GM23248 (cell line): ENCODE data around the gene RBP7. TPM values are rescaled to one million over a fixed set of nuclear protein-coding genes. Genes with fewer than 3 reads are reported as not detected.
"Not testable (repeated sequence)": the region's sequence is repeated elsewhere in the genome, so short reads cannot be mapped to it uniquely, and the experiment has no call there.

Experiments used
- DNase-seq: peaks from one replicate; pipeline ENCODE4 v3.0.0-alpha.2; 2015
- H2AFZ ChIP-seq: fragments of 200-600 bp; sonication (generic); 2 replicates; pipeline ENCODE4 v1.6.1; 2016; ENCODE audit warnings: antibody characterized with exemption
- H3F3A ChIP-seq: fragments of 200-600 bp; sonication (generic); 2 replicates; pipeline ENCODE4 v1.6.1; 2016; ENCODE audit warnings: mild to moderate bottlenecking, antibody characterized with exemption, mixed run types; ENCODE audit not compliant: insufficient read depth
- H3K27ac ChIP-seq: fragments of 200-600 bp; sonication (generic); 2 replicates; pipeline ENCODE4 v1.5.1; 2016; ENCODE audit warnings: mild to moderate bottlenecking
- H3K27me3 ChIP-seq: fragments of 200-600 bp; sonication (generic); replicated peaks from 2 replicates; pipeline ENCODE4 v1.6.1; 2016; ENCODE audit warnings: mild to moderate bottlenecking; ENCODE audit not compliant: insufficient read depth
- H3K36me3 ChIP-seq: fragments of 200-600 bp; sonication (generic); 2 replicates; pipeline ENCODE4 v1.6.1; 2016; ENCODE audit warnings: low read depth, mild to moderate bottlenecking
- H3K4me1 ChIP-seq: fragments of 200-600 bp; sonication (generic); 2 replicates; pipeline ENCODE4 v1.6.1; 2016; ENCODE audit warnings: mild to moderate bottlenecking; ENCODE audit not compliant: insufficient read depth
- H3K4me2 ChIP-seq: fragments of 200-600 bp; sonication (generic); one replicate; pipeline ENCODE4 v1.6.1; 2016; ENCODE audit warnings: mild to moderate bottlenecking; ENCODE audit not compliant: unreplicated experiment
- H3K4me3 ChIP-seq: fragments of 200-600 bp; sonication (generic); 2 replicates; pipeline ENCODE4 v1.5.1; 2016; ENCODE audit warnings: mild to moderate bottlenecking
- H3K79me2 ChIP-seq: fragments of 200-600 bp; sonication (generic); 2 replicates; pipeline ENCODE4 v1.6.1; 2016; ENCODE audit warnings: mild to moderate bottlenecking; ENCODE audit not compliant: insufficient read depth
- H3K9ac ChIP-seq: fragments of 200-600 bp; sonication (generic); 2 replicates; pipeline ENCODE4 v1.6.1; 2016; ENCODE audit warnings: mild to moderate bottlenecking
- H3K9me2 ChIP-seq: fragments of 200-600 bp; sonication (generic); 2 replicates; pipeline ENCODE4 v1.6.1; 2016; ENCODE audit warnings: mixed run types, mild to moderate bottlenecking, moderate library complexity; ENCODE audit not compliant: insufficient read depth
- H3K9me3 ChIP-seq: fragments of 200-600 bp; sonication (generic); one replicate; pipeline ENCODE4 v1.6.1; 2017; ENCODE audit warnings: low read depth
- H4K20me1 ChIP-seq: fragments of 200-600 bp; sonication (generic); 2 replicates; pipeline ENCODE4 v1.6.0; 2016; ENCODE audit not compliant: insufficient read depth
- EZH2 ChIP-seq: fragments of 200-600 bp; sonication (generic); IDR thresholded peaks from 2 replicates; pipeline ENCODE4 v1.6.1; 2018; ENCODE audit warnings: antibody characterized with exemption, mild to moderate bottlenecking; ENCODE audit not compliant: insufficient read depth, poor library complexity, severe bottlenecking
- EZH2phosphoT487 ChIP-seq: fragments of 200-600 bp; sonication (generic); IDR thresholded peaks from 2 replicates; pipeline ENCODE4 v1.6.1; 2018; ENCODE audit warnings: antibody characterized with exemption, moderate library complexity, mild to moderate bottlenecking, low read depth; ENCODE audit not compliant: insufficient read depth
- WGBS, 2 experiments: methylation state at CpG; one replicate each; pipeline ENCODE4 v1.1.6; 2015 to 2017; ENCODE audit warnings: low lambda C conversion rate in 2 of 2, low coverage in 1 of 2; ENCODE audit errors: missing lambda C conversion rate in 2 of 2; 5-methylcytosine and 5-hydroxymethylcytosine counted together
- in situ Hi-C: fragments of 300-500 bp; cut with MboI; formaldehyde crosslinking; loops from 2 replicates; pipeline ENCODE4 v1.15.0; 2020
- polyA plus RNA-seq: library from polyadenylated mRNA; unstranded; fragments of >200 nt; fragmentation: Nextera tagmentation; extraction: Ambion mirVana; gene quantifications from 2 replicates; pipeline ENCODE4 v1.2.1, GENCODE V29; 2016
- total RNA-seq: library from RNA; depleted of rRNA; stranded (reverse); fragments of >200 nt; shearing (Covaris generic); gene quantifications from 2 replicates; pipeline ENCODE4 v1.2.3, GENCODE V29; 2014

Gene RBP7
- total and polyA plus RNA-seq, 2 experiments from 2014 or later, result not detected

- no peaks in the 10 kb centered on the region for H3K36me3 ChIP-seq
- WGBS, 2 experiments, result 72 to 74% methylated on average over 2 of the region's 2 CpGs
- in situ Hi-C loops, result no loop called here
Observed at GRCh38 chr1:10025354-10025753, 28.3 kb downstream of the RBP7 start.

GRCh38 chr1:10027027-10027426 is 30.0 kb downstream of the RBP7 start:
- H3K27me3 ChIP-seq, result no peaks in the 10 kb centered on the region
- no peak overlapping the region for H3K27ac ChIP-seq
- H3K9me2 ChIP-seq, result no peaks in the 10 kb centered on the region
- no peak overlapping the region for H3K4me3 ChIP-seq
- peaks cover 2% of the 10 kb centered on the region; the same call in 1 of the 2 replicates for H3K4me1 ChIP-seq
- no peak overlapping the region for H2AFZ ChIP-seq
- in situ Hi-C loops, result no loop called here
- H4K20me1 ChIP-seq, result no peaks in the 10 kb centered on the region
- H3K9me3 ChIP-seq, result no peaks in the 10 kb centered on the region
- H3F3A ChIP-seq, result peaks cover 8% of the 10 kb centered on the region
- H3K9ac ChIP-seq, result no peak overlapping the region
- H3K4me2 ChIP-seq, result no peak overlapping the region
- TF ChIP-seq EZH2phosphoT487 (no peak), EZH2 (no peak)
- DNase-seq, result no peak
- no peaks in the 10 kb centered on the region for H3K79me2 ChIP-seq
- no peaks in the 10 kb centered on the region for H3K36me3 ChIP-seq

More at GRCh38 chr1:10025354-10025753, 28.3 kb downstream of the RBP7 start:
- DNase-seq, result no peak
- Histone ChIP-seq H3K4me3 (no peak overlapping the region), H3K4me1 (peaks cover 3% of the 10 kb centered on the region; the same call in 1 of the 2 replicates), H3K79me2 (no peaks in the 10 kb centered on the region), H3K9me3 (no peaks in the 10 kb centered on the region), H3K27ac (no peak overlapping the region), H3K9ac (no peak overlapping the region), H3F3A (peaks cover under 1% of the 10 kb centered on the region; the same call in 1 of the 2 replicates), H4K20me1 (no peaks in the 10 kb centered on the region), H3K4me2 (no peak overlapping the region), H3K27me3 (no peaks in the 10 kb centered on the region), H3K9me2 (no peaks in the 10 kb centered on the region), H2AFZ (no peak overlapping the region)
- TF ChIP-seq EZH2 (no peak), EZH2phosphoT487 (no peak)

GRCh38 chr1:10028956-10029500 is 32.0 kb downstream of the RBP7 start:
- H3K4me3 ChIP-seq, DNase-seq, H3K36me3 ChIP-seq, H4K20me1 ChIP-seq, H3K27me3 ChIP-seq, H2AFZ ChIP-seq, H3K27ac ChIP-seq, H3K9me2 ChIP-seq, H3K9me3 ChIP-seq, H3K9ac ChIP-seq, H3K4me1 ChIP-seq, in situ Hi-C loops, H3K4me2 ChIP-seq: not testable (repeated sequence)
- peaks cover 18% of the 10 kb centered on the region for H3F3A ChIP-seq
- 90 to 95% methylated on average over 12 to 24 of the region's 24 CpGs for WGBS, 2 experiments
- H3K79me2 ChIP-seq, result peaks cover 12% of the 10 kb centered on the region

GRCh38 chr1:10031461-10031860 is 34.4 kb downstream of the RBP7 start:
- H3K9me2 ChIP-seq, result no peaks in the 10 kb centered on the region
- no peak overlapping the region for H3K4me2 ChIP-seq
- in situ Hi-C loops, result no loop called here
- DNase-seq, result peak; percentile 68
- H3K36me3 ChIP-seq, result no peaks in the 10 kb centered on the region
- H2AFZ ChIP-seq, result no peak overlapping the region
- H3K79me2 ChIP-seq, result peaks cover 36% of the 10 kb centered on the region
- H3K9ac ChIP-seq, result no peak overlapping the region
- H3K27me3 ChIP-seq, result no peaks in the 10 kb centered on the region
- TF ChIP-seq EZH2 (no peak), EZH2phosphoT487 (no peak)
- 79 to 85% methylated on average over 3 of the region's 3 CpGs for WGBS, 2 experiments
- no peak overlapping the region for H3K27ac ChIP-seq
- H3F3A ChIP-seq, result peaks cover 28% of the 10 kb centered on the region
- no peak overlapping the region for H3K4me3 ChIP-seq
- no peaks in the 10 kb centered on the region for H4K20me1 ChIP-seq
- H3K9me3 ChIP-seq, result no peaks in the 10 kb centered on the region
- peaks cover 14% of the 10 kb centered on the region; the same call in 1 of the 2 replicates for H3K4me1 ChIP-seq
